GM21825 (cell line): ENCODE measurements around the gene CHST14.

Source experiments
- ATAC-seq: cut with Tn5 transposase; IDR thresholded peaks from one replicate; pipeline ENCODE4 v1.9.1; 2021; ENCODE audit warnings: mild to moderate bottlenecking, moderate library complexity; ENCODE audit not compliant: unreplicated experiment

CHST14 gene

GRCh38 chr15:40440743-40441564 is 29.8 kb upstream of the CHST14 start, which contains the start of gene BAHD1:
TSS of gene BAHD1 (plus strand) at chr15:40440953. CDS start at chr15:40458465, 17,512 bp downstream.
- peak; percentile 78 for ATAC-seq

GRCh38 chr15:40441565-40442531 is 28.9 kb upstream of the CHST14 start:
- ATAC-seq = no peak

- no peak for ATAC-seq
These were observed 27.5 kb upstream of the CHST14 start for GRCh38 chr15:40443255-40443654.

- no peak for ATAC-seq
These were observed 26.9 kb upstream of the CHST14 start for GRCh38 chr15:40443846-40444245.

GRCh38 chr15:40444736-40445135 is 26.0 kb upstream of the CHST14 start:
- no peak for ATAC-seq

GRCh38 chr15:40445421-40445922 is 25.3 kb upstream of the CHST14 start:
- ATAC-seq = no peak

- no peak for ATAC-seq
These were observed 24.6 kb upstream of the CHST14 start for GRCh38 chr15:40446144-40446543.

- ATAC-seq = no peak
These were observed 22.4 kb upstream of the CHST14 start for GRCh38 chr15:40448354-40448753.

- ATAC-seq = no peak
These were observed 21.5 kb upstream of the CHST14 start for GRCh38 chr15:40449275-40449674.

GRCh38 chr15:40450047-40450446 is 20.7 kb upstream of the CHST14 start:
- ATAC-seq = no peak

- no peak for ATAC-seq
These were observed 19.1 kb upstream of the CHST14 start for GRCh38 chr15:40451527-40452158.

- ATAC-seq = no peak
These were observed 18.3 kb upstream of the CHST14 start for GRCh38 chr15:40452296-40453090.

- ATAC-seq = peak; percentile 57
These were observed 16.8 kb upstream of the CHST14 start for GRCh38 chr15:40453941-40454340.

GRCh38 chr15:40454904-40455391 is 15.8 kb upstream of the CHST14 start:
- ATAC-seq = no peak

- no peak for ATAC-seq
These were observed 14.5 kb upstream of the CHST14 start for GRCh38 chr15:40456299-40456712.

- ATAC-seq = no peak
These were observed 14.0 kb upstream of the CHST14 start for GRCh38 chr15:40456738-40457137.

GRCh38 chr15:40458495-40459371 is 12.1 kb upstream of the CHST14 start:
- ATAC-seq = no peak

GRCh38 chr15:40459391-40460015 is 11.3 kb upstream of the CHST14 start:
- no peak for ATAC-seq
